ENCODE measurements around the gene HLCS. TPM values are rescaled to one million over a fixed set of nuclear protein-coding genes. Genes with fewer than 3 reads are reported as not detected.
"Not testable (repeated sequence)": the region's sequence is repeated elsewhere in the genome, so short reads cannot be mapped to it uniquely, and the experiment has no call there.

HLCS gene
- total RNA-seq, 1 donor from 2014 or later, result 20.2 TPM

DNA sequence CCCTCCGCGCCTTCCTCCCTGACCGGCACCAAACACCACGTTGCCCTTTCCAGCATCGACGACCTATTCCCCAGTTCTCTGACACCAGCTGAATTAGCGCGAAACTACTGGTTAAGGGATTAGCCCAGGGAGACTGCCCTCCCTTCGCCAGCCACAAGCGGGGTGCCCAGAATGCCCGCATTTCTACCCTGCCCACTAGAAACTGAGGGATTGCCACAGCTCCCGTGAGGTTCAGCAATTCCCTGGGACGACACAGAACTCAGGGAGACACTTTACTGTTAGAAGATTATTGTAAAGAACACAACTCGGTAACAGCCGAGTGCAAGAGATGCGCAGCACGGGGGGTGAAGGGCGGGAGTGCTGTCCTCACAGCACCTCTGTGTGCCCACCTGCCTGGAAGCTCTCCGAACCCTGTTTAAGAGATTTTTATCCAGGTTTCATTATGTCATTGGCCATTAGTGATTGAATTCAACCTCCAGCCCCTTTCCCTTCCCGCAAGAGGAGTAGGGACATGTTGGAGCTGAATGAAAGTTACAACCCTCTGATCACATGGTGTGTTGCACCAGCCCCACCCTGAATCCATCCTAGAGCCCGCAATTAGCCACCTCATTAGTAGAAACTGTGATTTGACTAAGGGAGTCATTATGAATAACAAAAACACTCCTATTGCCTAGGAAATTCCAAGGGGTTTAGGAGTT, 24.2 kb upstream of the HLCS start:
- Mint-ChIP-seq H3K4me1 (peaks cover 7% of the 10 kb centered on the region), H3K9me3 (no peaks in the 10 kb centered on the region), H3K36me3 (peaks cover 9% of the 10 kb centered on the region), H3K4me3 (peak overlapping the region; percentile 70), H3K27ac (peak overlapping the region; percentile 84), H3K27me3 (ENCODE audit: low read depth) (no peaks in the 10 kb centered on the region)
- TF ChIP-seq, protein P1, sequence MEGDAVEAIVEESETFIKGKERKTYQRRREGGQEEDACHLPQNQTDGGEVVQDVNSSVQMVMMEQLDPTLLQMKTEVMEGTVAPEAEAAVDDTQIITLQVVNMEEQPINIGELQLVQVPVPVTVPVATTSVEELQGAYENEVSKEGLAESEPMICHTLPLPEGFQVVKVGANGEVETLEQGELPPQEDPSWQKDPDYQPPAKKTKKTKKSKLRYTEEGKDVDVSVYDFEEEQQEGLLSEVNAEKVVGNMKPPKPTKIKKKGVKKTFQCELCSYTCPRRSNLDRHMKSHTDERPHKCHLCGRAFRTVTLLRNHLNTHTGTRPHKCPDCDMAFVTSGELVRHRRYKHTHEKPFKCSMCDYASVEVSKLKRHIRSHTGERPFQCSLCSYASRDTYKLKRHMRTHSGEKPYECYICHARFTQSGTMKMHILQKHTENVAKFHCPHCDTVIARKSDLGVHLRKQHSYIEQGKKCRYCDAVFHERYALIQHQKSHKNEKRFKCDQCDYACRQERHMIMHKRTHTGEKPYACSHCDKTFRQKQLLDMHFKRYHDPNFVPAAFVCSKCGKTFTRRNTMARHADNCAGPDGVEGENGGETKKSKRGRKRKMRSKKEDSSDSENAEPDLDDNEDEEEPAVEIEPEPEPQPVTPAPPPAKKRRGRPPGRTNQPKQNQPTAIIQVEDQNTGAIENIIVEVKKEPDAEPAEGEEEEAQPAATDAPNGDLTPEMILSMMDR (IDR thresholded peaks at IDR 0.05; ENCODE audit: unreplicated experiment), result no peak
- DNase-seq (ENCODE audit: low spot score in 2 of 2, unreplicated experiment in 2 of 2), result no peak

DNA sequence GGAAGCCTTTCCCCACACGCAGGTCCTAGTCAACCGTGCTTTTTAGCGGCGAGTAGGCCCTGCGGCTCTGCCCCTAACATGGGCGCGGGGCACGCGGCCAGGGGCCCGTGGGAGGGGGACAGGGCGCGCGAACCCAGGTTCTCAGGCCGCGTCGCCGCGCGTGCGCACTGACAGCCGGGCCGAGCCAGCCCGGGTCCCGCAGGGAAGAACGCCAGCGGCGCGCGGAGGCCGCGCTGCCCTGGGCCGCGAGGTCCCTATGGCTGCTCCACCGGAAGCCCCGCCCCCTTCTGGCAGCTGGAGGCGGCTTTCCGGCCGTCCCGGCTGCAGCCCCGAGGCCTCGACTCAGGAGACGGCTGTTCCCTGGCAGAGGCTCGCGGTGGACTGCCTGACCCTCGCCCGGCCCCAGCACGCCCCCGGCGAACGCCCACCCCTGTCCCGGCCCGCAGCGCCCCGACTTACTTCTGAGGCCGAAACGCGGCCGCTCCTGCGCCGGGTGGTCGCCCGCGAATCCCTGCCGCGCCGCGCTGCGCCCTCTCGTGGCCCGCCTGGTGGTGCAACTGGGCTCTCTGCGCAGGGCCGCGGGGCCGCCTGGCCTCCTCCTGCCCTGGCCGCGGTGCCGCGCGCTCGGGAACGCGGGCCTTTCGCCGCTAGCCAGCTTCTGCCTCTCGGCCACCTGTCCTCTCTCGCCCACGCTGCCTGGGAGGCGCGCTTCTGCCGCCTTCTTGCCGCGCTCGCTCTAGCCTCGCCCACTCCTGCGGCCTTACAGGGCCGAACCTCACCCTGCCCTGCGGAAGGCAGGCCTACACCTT, 23.4 kb upstream of the HLCS start:
- Mint-ChIP-seq H3K27me3 (ENCODE audit: low read depth) (no peaks in the 10 kb centered on the region), H3K4me1 (peaks cover 7% of the 10 kb centered on the region), H3K36me3 (peaks cover 10% of the 10 kb centered on the region), H3K4me3 (peak overlapping the region; percentile 70), H3K27ac (peak overlapping the region; percentile 84), H3K9me3 (no peaks in the 10 kb centered on the region)
- TF ChIP-seq, protein P1 (IDR thresholded peaks at IDR 0.05; ENCODE audit: unreplicated experiment), result peak; percentile 81
- peak; percentile 86 to 88 for DNase-seq (ENCODE audit: low spot score in 2 of 2, unreplicated experiment in 2 of 2)

DNA sequence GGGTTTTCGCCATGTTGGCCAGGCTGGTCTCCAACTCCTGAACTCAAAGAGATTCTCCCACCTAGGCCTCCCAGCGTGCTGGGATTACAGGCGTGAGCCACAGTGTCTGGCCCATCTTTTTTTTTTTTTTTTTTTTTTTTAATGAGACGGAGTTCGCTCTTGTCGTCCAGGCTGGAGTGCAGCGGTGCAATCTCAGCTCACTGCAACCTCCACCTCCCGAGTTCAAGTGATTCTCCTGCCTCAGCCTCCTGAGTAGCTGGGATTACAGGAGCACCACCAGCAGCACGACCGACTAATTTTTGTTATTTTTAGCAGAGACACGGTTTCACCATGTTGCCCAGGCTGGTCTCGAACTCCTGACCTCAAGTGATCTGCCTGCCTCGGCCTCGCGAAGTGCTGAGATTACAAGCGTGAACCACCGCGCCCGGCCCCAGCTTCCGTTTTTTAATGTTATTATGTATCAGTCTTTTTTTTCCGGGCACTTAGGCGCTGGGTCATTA, 22.8 kb upstream of the HLCS start:
- not testable (repeated sequence) for H3K36me3 Mint-ChIP-seq; H3K4me1 Mint-ChIP-seq; H3K9me3 Mint-ChIP-seq; DNase-seq (ENCODE audit: low spot score in 2 of 2, unreplicated experiment in 2 of 2); H3K27me3 Mint-ChIP-seq (ENCODE audit: low read depth)
- Mint-ChIP-seq H3K27ac (peak overlapping the region; percentile 59), H3K4me3 (peak overlapping the region; percentile 67)

DNA sequence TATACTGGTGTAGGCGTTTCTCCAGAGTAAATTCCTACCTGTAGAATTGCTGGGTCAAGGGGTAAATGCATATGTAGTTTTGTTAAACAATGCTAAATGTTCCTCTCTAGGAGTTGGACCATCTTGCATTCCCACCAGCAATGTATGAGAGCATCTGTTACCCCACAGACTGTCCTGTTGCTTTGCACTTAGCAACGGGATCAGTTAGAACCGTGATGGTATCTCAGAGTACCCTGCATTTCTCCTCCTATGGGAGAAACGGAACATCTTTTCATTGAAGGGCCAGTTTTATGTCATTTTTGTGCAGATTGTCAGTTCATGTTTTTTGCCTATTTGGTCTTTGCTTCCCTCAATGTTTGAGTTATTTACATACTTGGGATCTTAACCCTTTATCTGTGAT, 22.1 kb upstream of the HLCS start:
- TF ChIP-seq, protein P1 (IDR thresholded peaks at IDR 0.05; ENCODE audit: unreplicated experiment), result no peak
- DNase-seq (ENCODE audit: low spot score in 2 of 2, unreplicated experiment in 2 of 2), result no peak
- Mint-ChIP-seq H3K27me3 (ENCODE audit: low read depth) (no peaks in the 10 kb centered on the region), H3K27ac (no peak overlapping the region), H3K4me3 (peak overlapping the region; percentile 53), H3K9me3 (no peaks in the 10 kb centered on the region), H3K4me1 (peaks cover 7% of the 10 kb centered on the region), H3K36me3 (peaks cover 10% of the 10 kb centered on the region)

DNA sequence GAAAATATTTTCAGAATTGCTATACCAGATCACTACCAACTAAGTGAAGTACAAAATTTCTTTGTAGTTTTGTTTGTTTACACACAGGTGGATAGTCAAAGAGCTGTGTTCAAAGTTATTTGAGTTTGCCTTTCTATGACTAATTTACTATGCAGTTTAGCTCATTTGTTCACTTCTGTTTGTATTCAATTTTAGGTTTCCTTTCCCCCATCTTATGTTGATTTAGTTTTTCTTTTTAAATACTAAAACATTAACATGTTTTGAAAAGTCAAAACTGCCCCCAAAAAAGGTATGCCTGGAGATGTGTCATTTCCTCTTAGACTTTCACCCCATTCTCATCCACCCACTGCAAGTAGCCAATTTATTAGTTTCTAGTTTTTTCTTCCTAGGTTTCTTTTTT, 21.4 kb upstream of the HLCS start:
- H3K4me1 Mint-ChIP-seq, result peaks cover 7% of the 10 kb centered on the region
- no peak overlapping the region for H3K4me3 Mint-ChIP-seq
- no peaks in the 10 kb centered on the region for H3K9me3 Mint-ChIP-seq
- no peaks in the 10 kb centered on the region for H3K27me3 Mint-ChIP-seq (ENCODE audit: low read depth)
- H3K27ac Mint-ChIP-seq, result no peak overlapping the region
- peaks cover 10% of the 10 kb centered on the region for H3K36me3 Mint-ChIP-seq
- DNase-seq (ENCODE audit: low spot score in 2 of 2, unreplicated experiment in 2 of 2), result no peak
- TF ChIP-seq, protein P1 (IDR thresholded peaks at IDR 0.05; ENCODE audit: unreplicated experiment), result no peak
